Measurements from ENCODE around the gene PPP1R16B. TPM values are rescaled to one million over a fixed set of nuclear protein-coding genes. Genes with fewer than 3 reads are reported as not detected.

The PPP1R16B gene
- total and polyA plus RNA-seq, 2 experiments from 2014 or later, result 0.28 to 0.33 TPM

DNA sequence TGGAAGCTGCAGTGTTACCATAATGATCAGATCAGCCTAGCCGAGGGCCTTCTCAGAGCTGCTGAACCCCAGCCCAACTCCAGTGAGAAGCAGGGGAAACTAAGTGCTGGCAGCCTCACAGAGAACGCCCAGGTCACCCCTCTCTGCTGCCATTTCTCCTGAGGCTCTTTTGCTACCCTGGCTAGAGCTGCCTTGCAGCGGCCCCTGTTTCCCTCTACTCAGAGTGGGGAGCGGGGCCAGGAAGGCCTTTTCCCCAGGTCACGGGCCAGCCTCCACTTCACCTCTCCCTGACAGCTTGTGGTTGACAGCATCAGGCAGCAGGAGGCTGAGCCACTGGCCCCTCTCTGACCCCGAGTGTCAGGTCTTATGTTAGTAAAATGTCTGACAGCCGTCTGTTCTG lies 34.5 kb upstream of the PPP1R16B start:
- Histone ChIP-seq H3K27me3 (no peaks in the 10 kb centered on the region), H3K4me2 (no peak overlapping the region), H3K9me3 (ENCODE audit: low read depth) (no peaks in the 10 kb centered on the region), H3K79me2 (no peaks in the 10 kb centered on the region), H3K4me1 (ENCODE audit: insufficient read depth) (no peaks in the 10 kb centered on the region), H3K4me3 (no peak overlapping the region), H2AFZ (no peak overlapping the region), H3K36me3 (replicated peaks; ENCODE audit: insufficient read depth, low read depth) (no peaks in the 10 kb centered on the region), H3K9me2 (replicated peaks; ENCODE audit: insufficient read depth) (no peaks in the 10 kb centered on the region), H3K27ac (no peak overlapping the region), H4K20me1 (ENCODE audit: insufficient read depth, poor library complexity, severe bottlenecking) (no peaks in the 10 kb centered on the region)
- TF ChIP-seq EZH2phosphoT487 (IDR thresholded peaks at IDR 0.05; ENCODE audit: low read depth, severe bottlenecking, unreplicated experiment) (no peak), EZH2 (IDR thresholded peaks at IDR 0.05; ENCODE audit: borderline replicate concordance) (no peak)
- TF ChIP-seq, protein P1, sequence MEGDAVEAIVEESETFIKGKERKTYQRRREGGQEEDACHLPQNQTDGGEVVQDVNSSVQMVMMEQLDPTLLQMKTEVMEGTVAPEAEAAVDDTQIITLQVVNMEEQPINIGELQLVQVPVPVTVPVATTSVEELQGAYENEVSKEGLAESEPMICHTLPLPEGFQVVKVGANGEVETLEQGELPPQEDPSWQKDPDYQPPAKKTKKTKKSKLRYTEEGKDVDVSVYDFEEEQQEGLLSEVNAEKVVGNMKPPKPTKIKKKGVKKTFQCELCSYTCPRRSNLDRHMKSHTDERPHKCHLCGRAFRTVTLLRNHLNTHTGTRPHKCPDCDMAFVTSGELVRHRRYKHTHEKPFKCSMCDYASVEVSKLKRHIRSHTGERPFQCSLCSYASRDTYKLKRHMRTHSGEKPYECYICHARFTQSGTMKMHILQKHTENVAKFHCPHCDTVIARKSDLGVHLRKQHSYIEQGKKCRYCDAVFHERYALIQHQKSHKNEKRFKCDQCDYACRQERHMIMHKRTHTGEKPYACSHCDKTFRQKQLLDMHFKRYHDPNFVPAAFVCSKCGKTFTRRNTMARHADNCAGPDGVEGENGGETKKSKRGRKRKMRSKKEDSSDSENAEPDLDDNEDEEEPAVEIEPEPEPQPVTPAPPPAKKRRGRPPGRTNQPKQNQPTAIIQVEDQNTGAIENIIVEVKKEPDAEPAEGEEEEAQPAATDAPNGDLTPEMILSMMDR (IDR thresholded peaks at IDR 0.05; ENCODE audit: poor library complexity), result no peak
- 82% methylated on average over 7 of the region's 7 CpGs for WGBS (ENCODE audit: low lambda C conversion rate, missing lambda C conversion rate)
- no peak for DNase-seq (ENCODE audit: low spot score)

DNA sequence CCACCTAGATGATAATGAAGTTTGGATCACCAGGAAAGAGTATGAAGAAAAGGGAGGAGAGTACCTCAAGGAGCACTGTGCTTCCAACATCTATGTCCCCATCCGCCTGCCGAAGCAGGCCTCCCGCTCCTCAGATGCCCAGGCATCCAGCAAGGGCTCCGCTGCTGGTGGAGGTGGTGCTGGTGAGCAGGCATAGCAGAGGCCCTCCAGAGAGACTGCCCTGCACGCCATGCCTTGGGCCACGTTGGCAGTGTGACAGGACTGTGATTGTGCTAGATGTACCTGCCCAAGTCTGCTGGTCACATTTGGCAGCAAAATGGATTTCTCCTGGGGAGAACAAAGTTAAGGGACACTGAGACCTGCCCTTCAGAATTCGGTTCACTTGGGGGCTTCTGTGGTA lies 33.9 kb upstream of the PPP1R16B start:
- no peak overlapping the region for H3K27ac ChIP-seq

DNA sequence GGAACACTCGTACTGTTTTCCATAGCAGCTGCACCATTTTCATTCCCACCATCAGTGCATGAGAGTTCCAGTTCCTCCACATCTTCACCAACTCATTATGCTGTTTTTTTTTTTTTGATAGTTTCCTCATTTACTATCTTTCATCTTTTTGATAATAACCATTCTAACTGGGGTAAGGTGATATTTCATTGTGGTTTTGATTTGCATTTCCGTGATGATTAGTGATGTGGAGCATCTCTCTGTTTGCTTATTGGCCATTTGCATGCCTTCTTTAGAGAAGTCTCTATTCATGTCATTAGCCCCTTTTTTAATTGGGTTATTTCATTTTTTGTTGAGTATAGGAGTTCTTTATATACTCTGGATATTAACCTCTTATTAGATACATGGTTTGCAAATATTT lies 31.3 kb upstream of the PPP1R16B start:
- TF ChIP-seq EZH2 (IDR thresholded peaks at IDR 0.05; ENCODE audit: borderline replicate concordance) (no peak), EZH2phosphoT487 (IDR thresholded peaks at IDR 0.05; ENCODE audit: low read depth, severe bottlenecking, unreplicated experiment) (no peak)
- TF ChIP-seq, protein P1 (IDR thresholded peaks at IDR 0.05; ENCODE audit: poor library complexity), result no peak
- Histone ChIP-seq H3K9me2 (replicated peaks; ENCODE audit: insufficient read depth) (no peaks in the 10 kb centered on the region), H3K9me3 (ENCODE audit: low read depth) (no peaks in the 10 kb centered on the region), H3K36me3 (replicated peaks; ENCODE audit: insufficient read depth, low read depth) (no peaks in the 10 kb centered on the region), H3K4me1 (ENCODE audit: insufficient read depth) (no peaks in the 10 kb centered on the region), H4K20me1 (ENCODE audit: insufficient read depth, poor library complexity, severe bottlenecking) (no peaks in the 10 kb centered on the region), H3K4me2 (no peak overlapping the region), H2AFZ (no peak overlapping the region), H3K27me3 (no peaks in the 10 kb centered on the region), H3K79me2 (no peaks in the 10 kb centered on the region), H3K4me3 (no peak overlapping the region), H3K27ac (no peak overlapping the region)
- DNase-seq (ENCODE audit: low spot score), result no peak
- WGBS (ENCODE audit: low lambda C conversion rate, missing lambda C conversion rate), result 100% methylated on average over 2 of the region's 2 CpGs

More for the DNA sequence above, 33.9 kb upstream of the PPP1R16B start:
- DNase-seq (ENCODE audit: low spot score), result no peak
- over 99% methylated on average over 7 of the region's 7 CpGs for WGBS (ENCODE audit: low lambda C conversion rate, missing lambda C conversion rate)
- Histone ChIP-seq H3K4me3 (no peak overlapping the region), H2AFZ (no peak overlapping the region), H3K9me3 (ENCODE audit: low read depth) (no peaks in the 10 kb centered on the region), H3K27me3 (no peaks in the 10 kb centered on the region), H3K9me2 (replicated peaks; ENCODE audit: insufficient read depth) (no peaks in the 10 kb centered on the region), H4K20me1 (ENCODE audit: insufficient read depth, poor library complexity, severe bottlenecking) (no peaks in the 10 kb centered on the region), H3K79me2 (no peaks in the 10 kb centered on the region), H3K36me3 (replicated peaks; ENCODE audit: insufficient read depth, low read depth) (no peaks in the 10 kb centered on the region), H3K4me2 (no peak overlapping the region), H3K4me1 (ENCODE audit: insufficient read depth) (no peaks in the 10 kb centered on the region)
- TF ChIP-seq EZH2phosphoT487 (IDR thresholded peaks at IDR 0.05; ENCODE audit: low read depth, severe bottlenecking, unreplicated experiment) (no peak), EZH2 (IDR thresholded peaks at IDR 0.05; ENCODE audit: borderline replicate concordance) (no peak)
- TF ChIP-seq, protein P1 (IDR thresholded peaks at IDR 0.05; ENCODE audit: poor library complexity), result no peak

DNA sequence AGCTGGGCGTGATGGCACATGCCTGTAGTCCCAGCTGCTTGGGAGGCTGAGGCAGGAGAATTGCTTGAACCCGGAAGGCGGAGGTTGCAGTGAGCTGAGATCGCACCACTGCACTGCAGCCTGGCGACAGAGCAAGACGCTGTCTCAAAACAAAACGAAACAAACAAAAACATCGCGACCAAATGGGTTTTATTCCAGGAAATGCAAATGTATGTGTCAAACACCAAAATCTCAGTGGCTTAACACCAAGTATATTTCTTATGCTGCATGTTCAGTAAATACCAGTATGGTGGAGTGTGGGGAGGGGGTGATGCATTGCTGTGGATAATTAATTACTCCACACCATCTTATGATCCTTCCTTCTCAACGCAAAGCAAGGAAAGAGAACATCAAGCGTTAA lies 29.1 kb upstream of the PPP1R16B start:
- 97% methylated on average over 11 of the region's 11 CpGs for WGBS (ENCODE audit: low lambda C conversion rate, missing lambda C conversion rate)
- Histone ChIP-seq H3K79me2 (no peaks in the 10 kb centered on the region), H3K9me3 (ENCODE audit: low read depth) (no peaks in the 10 kb centered on the region), H3K4me3 (no peak overlapping the region), H3K36me3 (replicated peaks; ENCODE audit: insufficient read depth, low read depth) (no peaks in the 10 kb centered on the region), H2AFZ (no peak overlapping the region), H3K4me2 (no peak overlapping the region), H3K27ac (no peak overlapping the region), H4K20me1 (ENCODE audit: insufficient read depth, poor library complexity, severe bottlenecking) (no peaks in the 10 kb centered on the region), H3K27me3 (no peaks in the 10 kb centered on the region), H3K4me1 (ENCODE audit: insufficient read depth) (peaks cover 5% of the 10 kb centered on the region), H3K9me2 (replicated peaks; ENCODE audit: insufficient read depth) (no peaks in the 10 kb centered on the region)
- TF ChIP-seq EZH2 (IDR thresholded peaks at IDR 0.05; ENCODE audit: borderline replicate concordance), result no peak
- TF ChIP-seq EZH2phosphoT487 (IDR thresholded peaks at IDR 0.05; ENCODE audit: low read depth, severe bottlenecking, unreplicated experiment), result no peak
- TF ChIP-seq, protein P1 (IDR thresholded peaks at IDR 0.05; ENCODE audit: poor library complexity), result no peak
- no peak for DNase-seq (ENCODE audit: low spot score)
